SK-N-DZ (cell line): ENCODE results near the gene C2orf81.
"Not testable (repeated sequence)": the region's sequence is repeated elsewhere in the genome, so short reads cannot be mapped to it uniquely, and the experiment has no call there.

Experiments used
- DNase-seq: peaks from one replicate; pipeline ENCODE4 v3.0.0-alpha.2; 2015; ENCODE audit warnings: low spot score

Gene C2orf81

GRCh38 chr2:74442483-74443297, 21.3 kb upstream of the C2orf81 start:
- not testable (repeated sequence) for DNase-seq

DNA sequence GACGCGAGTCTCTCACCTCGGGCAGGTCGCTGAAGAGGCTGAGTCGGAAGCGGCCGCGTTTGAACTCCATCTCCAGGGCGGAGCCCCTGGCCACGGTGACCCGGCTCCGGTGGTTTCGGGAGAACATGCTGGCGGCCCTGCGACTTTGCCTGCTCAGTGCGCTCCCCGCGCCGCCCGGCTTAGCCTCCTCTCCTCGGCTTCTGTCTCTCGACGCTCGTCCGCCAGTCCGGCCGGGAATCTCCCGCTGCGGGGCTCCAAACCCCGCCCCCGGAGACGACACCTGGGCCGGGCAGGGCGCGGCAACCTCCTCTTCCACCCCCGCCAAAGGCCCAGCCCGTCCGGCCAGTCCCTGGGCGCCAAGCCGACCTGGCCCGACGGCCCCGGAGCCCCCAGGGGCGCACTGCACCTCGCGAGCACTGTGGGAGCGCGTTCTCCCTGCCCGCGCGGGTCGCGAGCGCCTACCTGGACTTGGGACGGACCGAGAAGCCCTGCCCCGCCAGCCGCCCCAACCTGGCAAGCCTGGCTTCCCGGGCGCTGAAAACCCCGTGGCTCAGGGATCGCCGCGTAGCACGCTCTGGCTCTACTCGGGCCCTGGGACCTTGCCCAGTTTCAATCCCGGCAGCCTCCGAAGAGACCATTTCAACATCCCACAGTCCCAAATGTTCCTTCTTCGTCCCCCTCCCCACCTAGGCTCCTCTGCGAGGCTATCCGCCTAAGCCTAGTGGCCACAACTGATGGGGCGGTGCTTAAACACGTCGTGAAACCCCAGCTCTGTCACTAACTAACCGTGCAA, 20.5 kb upstream of the C2orf81 start, which contains the start of gene RTKN:
RTKN (minus strand) TSS at position 248 of the 793 bp plus-strand sequence; CDS start at position 127, 121 bp downstream.
- no peak for DNase-seq

- no peak for DNase-seq
Measured at GRCh38 chr2:74441170-74441689, 19.8 kb upstream of the C2orf81 start.

DNA sequence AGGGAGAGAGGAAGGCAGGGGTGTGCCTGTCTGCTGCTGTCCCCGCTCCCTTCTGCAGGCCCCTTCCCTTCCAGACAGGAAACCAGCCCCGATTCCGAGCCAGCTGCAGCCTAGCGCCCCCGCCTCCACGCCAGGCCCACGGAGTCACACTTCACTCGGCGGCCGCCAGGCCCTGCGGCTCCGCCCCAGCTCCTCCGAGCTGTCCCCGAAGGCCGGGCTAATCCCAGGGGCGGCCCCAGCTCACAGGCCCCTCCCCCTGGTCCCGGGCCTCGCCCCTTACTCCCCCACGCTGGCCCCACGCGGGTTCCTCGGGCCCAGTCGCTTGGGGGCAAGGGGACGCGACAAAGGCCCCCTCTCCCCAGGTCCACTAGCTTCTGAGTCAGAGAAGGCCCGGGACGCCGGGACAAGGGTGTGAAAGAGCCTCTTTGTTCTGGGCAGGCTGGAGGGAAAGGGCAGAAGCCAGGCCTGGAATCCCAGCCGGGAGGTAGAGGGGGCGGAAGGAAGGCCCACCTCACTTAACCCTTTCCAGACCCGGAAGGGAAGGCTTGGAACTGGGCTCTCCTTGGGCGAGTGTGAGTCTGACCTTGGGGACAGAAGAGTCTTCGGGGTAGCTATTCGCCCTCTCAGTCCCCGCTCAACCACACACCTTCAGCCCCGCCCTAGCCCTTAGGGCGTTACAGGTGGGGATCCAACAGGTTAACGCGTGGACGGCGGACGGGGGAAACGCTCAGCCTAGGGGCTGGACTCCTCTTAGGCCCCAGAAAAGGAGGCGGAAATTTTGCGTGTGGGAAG, 19.2 kb upstream of the C2orf81 start:
- DNase-seq, result peak; percentile 92

DNA sequence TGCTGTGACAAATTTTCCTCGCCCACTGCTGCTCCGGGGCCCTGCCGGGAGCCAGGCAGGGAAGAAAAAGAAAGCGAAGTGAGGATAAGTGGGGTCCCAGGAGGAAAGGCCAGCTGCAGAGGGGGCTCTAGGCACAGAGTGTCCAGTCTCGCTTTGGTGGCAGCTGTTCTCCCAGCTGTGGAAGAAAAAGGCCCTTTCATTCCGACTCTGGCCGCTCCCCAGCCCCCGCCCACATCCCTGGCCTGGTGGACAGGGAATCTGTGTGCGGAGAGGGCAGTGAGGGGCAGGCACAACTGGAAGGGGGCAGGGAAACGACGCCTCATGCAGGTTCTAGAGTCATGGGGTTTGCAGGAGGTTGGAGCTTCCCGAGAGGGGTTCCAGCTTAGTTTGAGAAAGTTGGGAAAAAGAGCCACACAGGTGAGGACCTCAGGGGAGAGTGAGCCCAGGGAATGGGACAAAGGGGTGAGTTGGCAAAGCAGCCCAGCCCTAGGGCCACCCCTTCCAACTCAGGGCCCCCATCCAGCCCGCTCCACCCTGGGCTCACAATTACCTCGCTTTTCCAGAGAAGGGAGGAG, 18.5 kb upstream of the C2orf81 start:
- peak; percentile 47 for DNase-seq

- no peak for DNase-seq
Measured at GRCh38 chr2:74439373-74439772, 18.0 kb upstream of the C2orf81 start.

DNA sequence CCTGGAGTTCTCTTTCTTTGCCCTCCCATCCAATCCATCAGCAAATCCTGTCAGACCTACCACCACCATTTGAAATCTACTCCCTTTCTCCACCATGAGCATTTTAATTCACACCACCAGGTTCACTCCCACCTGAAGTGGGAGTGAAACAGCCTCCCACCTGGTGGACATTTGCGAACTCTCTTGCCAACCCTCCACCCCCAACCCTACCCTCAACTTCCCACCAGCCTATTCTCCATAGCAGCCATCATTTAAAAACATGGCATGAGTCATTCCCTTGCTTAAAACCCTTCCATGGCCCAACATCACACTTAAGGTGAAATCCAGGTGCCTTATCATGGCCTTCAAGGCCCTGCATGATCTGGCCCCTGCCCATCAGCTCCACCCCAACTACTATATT, 16.8 kb upstream of the C2orf81 start:
- no peak for DNase-seq

GRCh38 chr2:74436848-74437695, 15.7 kb upstream of the C2orf81 start:
- DNase-seq, result no peak

DNA sequence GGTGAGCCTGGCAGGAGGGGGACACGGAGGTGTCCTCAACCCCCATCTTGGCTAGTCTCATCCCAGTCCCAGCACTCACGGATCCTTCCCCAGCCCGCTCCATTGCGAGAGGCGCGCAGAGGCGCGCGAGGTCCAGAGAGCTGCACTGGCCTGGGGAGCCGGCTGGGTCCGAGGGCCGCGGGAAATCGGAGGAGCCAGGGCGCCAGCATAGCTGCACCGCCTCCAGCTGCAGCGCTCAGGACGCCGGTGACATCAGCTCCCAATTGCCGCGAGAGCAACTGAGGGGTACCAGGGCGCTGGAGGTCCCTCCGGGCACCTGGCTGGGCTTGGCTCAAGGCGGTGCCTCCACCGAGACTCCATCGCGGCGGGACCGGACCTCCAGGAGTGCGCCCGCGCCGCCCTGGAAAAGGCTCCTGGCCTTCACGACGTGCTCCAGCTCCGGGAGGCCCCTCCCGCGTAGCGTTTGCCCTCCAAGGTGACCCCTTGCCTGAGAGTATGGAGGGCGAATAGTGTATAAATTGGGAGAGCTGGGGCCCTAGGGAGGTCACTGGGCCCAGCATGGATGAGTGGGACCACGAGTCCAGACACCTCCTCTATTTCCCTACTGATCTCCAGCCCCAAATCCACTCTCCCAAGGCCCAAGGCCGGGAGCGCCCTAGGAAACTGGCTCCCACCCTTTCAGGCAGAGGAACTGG, 14.8 kb upstream of the C2orf81 start:
- DNase-seq, result no peak

DNA sequence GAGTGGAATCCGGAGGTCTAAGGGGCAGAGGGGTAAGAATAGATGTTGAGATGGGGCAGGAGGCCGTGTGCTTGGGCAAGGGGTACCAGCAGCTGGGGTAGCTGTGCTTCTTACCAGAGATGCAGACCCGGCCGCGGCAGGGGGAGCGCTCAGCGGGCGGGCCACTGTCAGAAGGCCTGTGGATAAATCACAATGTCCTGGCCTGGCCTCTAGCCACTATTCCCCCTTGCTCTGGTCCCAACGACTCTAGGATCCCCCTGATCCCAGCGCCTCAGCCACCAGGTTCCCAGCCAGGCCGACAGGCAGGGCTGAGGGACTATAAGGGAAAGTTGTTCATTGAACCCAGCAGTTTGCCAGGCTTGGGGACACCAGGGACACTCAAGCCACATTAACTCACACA, 9.1 kb upstream of the C2orf81 start:
- no peak for DNase-seq

DNA sequence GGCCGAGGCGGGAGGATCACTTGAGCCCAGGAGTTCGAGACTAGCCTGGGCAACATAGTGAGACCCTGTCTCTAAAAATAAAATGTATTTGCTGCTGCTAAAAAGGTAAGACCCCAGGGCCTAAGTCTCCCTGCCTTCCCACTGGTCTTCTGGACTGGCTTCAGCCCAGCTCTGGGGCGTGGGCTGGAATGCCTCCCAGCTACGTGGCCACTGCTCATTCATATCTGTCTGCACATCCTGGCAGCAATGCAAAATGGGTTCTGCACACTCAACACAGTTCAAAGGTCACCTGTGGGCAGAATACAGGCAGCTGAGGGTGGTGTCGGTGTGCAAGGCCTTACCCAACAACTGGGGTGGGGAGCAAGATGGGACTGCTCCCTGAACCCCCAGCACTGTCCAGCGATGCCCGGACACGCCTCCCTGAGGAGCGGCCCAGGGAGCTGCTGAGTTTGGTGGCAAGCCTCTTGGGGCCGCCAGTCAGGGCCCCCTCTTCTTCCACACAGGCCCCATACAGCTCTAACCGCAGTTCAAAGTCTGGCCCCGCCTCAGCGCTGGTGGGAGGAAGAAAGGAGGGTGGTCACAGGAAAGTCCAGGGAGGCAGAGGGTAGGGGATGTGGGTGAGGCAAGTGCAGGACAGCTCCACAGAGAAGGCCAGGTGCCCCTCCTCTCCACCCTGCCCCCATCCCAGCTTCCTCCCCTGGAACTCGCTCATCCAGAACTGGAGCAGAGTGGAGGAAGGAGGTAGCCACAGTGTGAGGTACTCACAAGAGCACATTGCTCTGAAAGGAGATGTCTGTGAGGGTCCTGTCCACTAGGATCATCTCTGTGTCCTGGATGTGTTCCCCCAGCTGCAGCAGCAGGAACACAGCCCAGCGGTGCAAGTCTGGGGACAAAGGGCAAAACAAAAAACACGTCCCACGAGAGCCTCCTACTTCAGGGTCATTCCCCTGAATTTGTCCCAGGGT, 8.3 kb upstream of the C2orf81 start:
- DNase-seq, result no peak

DNA sequence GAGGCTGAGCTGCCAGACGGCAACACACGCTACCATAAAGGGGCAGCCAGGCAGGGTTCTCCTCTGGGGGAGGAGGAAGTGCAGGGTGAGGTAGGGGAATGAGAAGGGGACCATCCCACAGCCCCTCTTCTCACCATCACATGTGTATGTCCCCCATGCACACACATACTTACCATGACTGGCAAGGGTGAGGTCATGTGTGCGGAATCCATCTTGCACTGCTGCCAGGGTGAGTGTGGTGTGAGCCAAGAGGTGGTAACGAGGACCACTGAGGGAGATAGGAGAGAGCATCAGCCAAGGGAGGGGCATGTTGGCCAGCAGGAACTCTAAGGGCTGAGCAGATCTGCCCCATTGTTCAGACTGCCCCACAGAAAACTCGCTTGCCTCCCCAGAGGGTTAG, 7.3 kb upstream of the C2orf81 start:
- DNase-seq, result no peak

GRCh38 chr2:74427551-74427950, 6.1 kb upstream of the C2orf81 start:
- DNase-seq, result no peak

DNA sequence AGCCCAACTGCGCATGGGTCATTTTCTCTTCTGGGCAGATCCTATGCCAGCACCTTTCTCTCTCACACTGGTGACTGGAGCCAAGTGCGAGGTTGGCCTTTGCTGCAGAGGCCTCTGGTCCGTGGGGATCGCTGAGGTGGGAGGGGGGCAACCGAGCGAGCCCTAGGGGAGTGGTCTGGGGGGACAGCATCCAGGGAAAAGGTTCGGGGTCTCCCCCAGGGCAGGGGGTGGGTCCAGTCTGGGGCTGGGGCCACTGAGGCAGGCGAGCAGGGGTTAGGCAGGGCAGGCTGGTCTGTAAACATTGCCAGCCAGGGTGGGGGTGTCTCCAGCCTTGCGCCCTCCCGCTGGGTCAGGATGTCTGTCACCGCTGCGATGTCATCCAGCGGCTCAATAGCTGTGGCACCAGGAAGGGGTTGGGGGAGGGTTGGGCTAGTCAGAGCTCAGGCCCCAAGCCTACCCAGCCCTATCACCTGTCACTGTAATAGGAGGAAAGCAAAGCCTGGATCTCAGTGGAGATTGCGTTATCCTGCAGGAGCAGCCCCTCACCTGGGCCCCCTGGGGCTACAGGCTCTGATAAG, 4.9 kb upstream of the C2orf81 start:
- DNase-seq, result no peak

GRCh38 chr2:74425523-74425922, 4.1 kb upstream of the C2orf81 start:
- no peak for DNase-seq

DNA sequence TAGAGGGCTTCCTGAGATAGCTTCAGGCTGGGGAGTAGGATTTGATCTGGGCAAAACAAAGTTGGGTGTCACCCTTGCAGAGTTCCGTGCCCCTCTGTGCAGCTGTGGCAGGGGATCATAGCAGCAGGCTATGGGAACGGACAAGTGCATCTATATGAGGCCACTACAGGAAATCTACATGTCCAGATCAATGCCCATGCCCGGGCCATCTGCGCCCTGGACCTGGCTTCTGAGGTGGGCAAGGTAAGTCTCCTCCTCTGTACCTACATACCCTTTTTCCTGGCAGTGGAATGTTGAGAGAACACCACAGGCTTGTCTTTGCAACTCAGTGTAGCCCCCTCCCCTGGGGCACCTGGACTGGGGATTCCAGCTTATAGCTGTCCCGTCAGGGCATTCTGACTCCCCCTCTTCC, 3.6 kb upstream of the C2orf81 start:
- no peak for DNase-seq

DNA sequence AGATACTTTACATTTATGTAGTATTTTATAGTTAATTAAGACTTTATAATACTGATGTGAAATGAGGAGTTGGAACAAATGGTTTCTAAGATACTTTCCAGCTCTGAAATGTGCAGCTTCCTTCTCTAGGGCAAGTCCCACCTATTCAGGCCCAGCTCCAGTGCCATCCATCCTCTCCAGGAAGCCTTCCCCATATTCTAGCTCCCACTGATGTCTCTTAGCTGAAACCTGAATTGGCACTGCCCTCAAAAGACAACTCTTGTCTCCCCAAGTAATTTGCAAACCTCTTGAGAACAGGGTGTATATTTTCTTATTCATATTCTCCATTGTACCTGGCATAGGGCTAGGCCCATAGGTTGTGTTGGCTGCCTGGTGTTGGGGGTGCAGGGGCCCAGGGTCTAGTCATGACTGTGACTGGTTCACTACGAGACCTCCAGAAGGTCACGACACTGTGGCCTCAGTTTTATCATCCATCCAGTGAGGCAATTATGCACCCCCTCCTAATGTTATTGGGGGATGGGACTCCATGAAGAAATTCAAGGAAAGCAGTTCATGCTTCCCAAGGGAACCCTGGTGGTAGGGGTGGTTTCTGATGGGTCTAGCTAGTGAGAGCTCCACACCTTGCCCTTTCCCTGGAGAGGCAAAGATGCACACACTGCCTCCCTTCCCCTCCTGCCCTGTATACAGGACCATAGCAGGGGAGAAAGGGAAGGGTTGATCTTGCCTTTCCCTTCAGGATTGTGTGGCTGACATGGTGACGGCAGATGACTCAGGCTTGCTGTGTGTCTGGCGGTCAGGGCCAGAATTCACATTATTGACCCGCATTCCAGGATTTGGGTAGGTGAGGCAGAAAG, 2.9 kb upstream of the C2orf81 start:
- no peak for DNase-seq
